HepG2 (cell line): Measurements from ENCODE around the gene STK39.
"Not testable (repeated sequence)": the region's sequence is repeated elsewhere in the genome, so short reads cannot be mapped to it uniquely, and the experiment has no call there.

ENCODE experiments used
- EZH2 ChIP-seq: conservative IDR thresholded peaks from 2 replicates; pipeline ENCODE4 v1.6.1; 2012; ENCODE audit warnings: mild to moderate bottlenecking, low read depth, low read length, moderate library complexity
- MAFG ChIP-seq: sonication (generic); formaldehyde crosslinking; IDR thresholded peaks from 2 replicates; pipeline ENCODE4 v1.5.1; 2020; ENCODE audit warnings: mild to moderate bottlenecking, missing genetic modification reagents
- NR1H2 ChIP-seq: sonication (generic); formaldehyde crosslinking; IDR thresholded peaks from 2 replicates; pipeline ENCODE4 v1.8.1; 2022; ENCODE audit warnings: low read depth, missing genetic modification reagents, borderline replicate concordance
- RBM22 ChIP-seq: fragments of 200-400 bp; formaldehyde crosslinking; optimal IDR thresholded peaks from 2 replicates; pipeline ENCODE3; 2017; ENCODE audit warnings: mild to moderate bottlenecking, low read length, moderate library complexity
- SRF ChIP-seq: IDR thresholded peaks from 2 replicates; pipeline ENCODE4 v1.6.1; 2011; ENCODE audit warnings: mild to moderate bottlenecking, low read depth, low read length, moderate library complexity
- TF ChIP-seq, protein P1 (sequence below): fragments of 450-650 bp; IDR thresholded peaks from 2 replicates; pipeline ENCODE4 v1.6.1; 2017
- TF ChIP-seq, protein P2 (sequence below): sonication (generic); formaldehyde crosslinking; IDR thresholded peaks from 2 replicates; pipeline ENCODE4 v1.5.0; 2020; ENCODE audit warnings: mild to moderate bottlenecking, missing genetic modification reagents, moderate library complexity
- TF ChIP-seq, protein P3 (sequence below): IDR thresholded peaks from 2 replicates; pipeline ENCODE4 v1.6.1; 2012; ENCODE audit warnings: low read depth, low read length, improper control_type of control experiment

DNA sequence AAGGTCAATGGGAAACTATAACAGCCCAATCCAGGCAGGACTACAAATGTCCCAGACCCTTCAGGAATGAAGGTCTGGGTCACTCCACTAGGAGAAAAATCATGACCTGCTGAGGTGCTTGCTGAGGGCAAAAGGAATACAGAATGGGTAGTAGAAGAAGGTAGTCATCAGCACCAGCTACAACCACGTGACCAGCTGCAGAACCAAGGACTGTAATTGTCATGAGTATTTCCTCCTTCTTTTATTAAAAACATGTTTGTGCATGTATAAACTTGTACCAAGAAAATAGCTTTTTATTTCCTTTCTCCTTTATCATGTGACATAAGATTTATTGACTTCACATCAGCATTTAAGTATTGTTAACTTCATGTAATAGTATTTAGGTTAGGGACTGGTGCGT is 15.5 kb upstream of the STK39 start:
- TF ChIP-seq, protein P1, sequence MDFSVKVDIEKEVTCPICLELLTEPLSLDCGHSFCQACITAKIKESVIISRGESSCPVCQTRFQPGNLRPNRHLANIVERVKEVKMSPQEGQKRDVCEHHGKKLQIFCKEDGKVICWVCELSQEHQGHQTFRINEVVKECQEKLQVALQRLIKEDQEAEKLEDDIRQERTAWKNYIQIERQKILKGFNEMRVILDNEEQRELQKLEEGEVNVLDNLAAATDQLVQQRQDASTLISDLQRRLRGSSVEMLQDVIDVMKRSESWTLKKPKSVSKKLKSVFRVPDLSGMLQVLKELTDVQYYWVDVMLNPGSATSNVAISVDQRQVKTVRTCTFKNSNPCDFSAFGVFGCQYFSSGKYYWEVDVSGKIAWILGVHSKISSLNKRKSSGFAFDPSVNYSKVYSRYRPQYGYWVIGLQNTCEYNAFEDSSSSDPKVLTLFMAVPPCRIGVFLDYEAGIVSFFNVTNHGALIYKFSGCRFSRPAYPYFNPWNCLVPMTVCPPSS, result not testable (repeated sequence)
- not testable (repeated sequence) for TF ChIP-seq SRF; NR1H2 (CRISPR knock-in tag); MAFG; EZH2; RBM22
- TF ChIP-seq, protein P2, sequence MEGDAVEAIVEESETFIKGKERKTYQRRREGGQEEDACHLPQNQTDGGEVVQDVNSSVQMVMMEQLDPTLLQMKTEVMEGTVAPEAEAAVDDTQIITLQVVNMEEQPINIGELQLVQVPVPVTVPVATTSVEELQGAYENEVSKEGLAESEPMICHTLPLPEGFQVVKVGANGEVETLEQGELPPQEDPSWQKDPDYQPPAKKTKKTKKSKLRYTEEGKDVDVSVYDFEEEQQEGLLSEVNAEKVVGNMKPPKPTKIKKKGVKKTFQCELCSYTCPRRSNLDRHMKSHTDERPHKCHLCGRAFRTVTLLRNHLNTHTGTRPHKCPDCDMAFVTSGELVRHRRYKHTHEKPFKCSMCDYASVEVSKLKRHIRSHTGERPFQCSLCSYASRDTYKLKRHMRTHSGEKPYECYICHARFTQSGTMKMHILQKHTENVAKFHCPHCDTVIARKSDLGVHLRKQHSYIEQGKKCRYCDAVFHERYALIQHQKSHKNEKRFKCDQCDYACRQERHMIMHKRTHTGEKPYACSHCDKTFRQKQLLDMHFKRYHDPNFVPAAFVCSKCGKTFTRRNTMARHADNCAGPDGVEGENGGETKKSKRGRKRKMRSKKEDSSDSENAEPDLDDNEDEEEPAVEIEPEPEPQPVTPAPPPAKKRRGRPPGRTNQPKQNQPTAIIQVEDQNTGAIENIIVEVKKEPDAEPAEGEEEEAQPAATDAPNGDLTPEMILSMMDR (CRISPR knock-in tag), result not testable (repeated sequence)
- TF ChIP-seq, protein P3, sequence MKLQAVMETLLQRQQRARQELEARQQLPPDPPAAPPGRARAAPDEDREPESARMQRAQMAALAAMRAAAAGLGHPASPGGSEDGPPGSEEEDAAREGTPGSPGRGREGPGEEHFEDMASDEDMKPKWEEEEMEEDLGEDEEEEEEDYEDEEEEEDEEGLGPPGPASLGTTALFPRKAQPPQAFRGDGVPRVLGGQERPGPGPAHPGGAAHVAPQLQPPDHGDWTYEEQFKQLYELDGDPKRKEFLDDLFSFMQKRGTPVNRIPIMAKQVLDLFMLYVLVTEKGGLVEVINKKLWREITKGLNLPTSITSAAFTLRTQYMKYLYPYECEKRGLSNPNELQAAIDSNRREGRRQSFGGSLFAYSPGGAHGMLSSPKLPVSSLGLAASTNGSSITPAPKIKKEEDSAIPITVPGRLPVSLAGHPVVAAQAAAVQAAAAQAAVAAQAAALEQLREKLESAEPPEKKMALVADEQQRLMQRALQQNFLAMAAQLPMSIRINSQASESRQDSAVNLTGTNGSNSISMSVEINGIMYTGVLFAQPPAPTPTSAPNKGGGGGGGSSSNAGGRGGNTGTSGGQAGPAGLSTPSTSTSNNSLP, result not testable (repeated sequence)
